GM23338 (cell line): ENCODE results near the gene SH3BP5. TPM values are rescaled to one million over a fixed set of nuclear protein-coding genes. Genes with fewer than 3 reads are reported as not detected.

ENCODE experiments used
- ATAC-seq: fragments of 200-7000 bp; cut with Tn5 transposase; 3 replicates; pipeline ENCODE4 v1.9.1; 2020
- DNase-seq: peaks from one replicate; pipeline ENCODE4 v3.0.0-alpha.2; 2015; ENCODE audit warnings: low spot score
- H2AFZ ChIP-seq: fragments of 200-600 bp; sonication (generic); 2 replicates; pipeline ENCODE4 v1.8.0; 2016; ENCODE audit warnings: antibody characterized with exemption, mild to moderate bottlenecking, moderate library complexity
- H3F3A ChIP-seq: fragments of 200-600 bp; sonication (generic); replicated peaks from 2 replicates; pipeline ENCODE4 v1.8.0; 2017; ENCODE audit warnings: antibody characterized with exemption, mixed run types, low read depth
- H3K27ac ChIP-seq: fragments of 200-600 bp; sonication (generic); 2 replicates; pipeline ENCODE4 v1.6.1; 2016; ENCODE audit warnings: low read depth
- H3K27me3 ChIP-seq: fragments of 200-600 bp; sonication (generic); 2 replicates; pipeline ENCODE4 v1.8.0; 2016; ENCODE audit warnings: mild to moderate bottlenecking, mixed run types, moderate library complexity; ENCODE audit not compliant: insufficient read depth
- H3K36me3 ChIP-seq: fragments of 200-600 bp; sonication (generic); 2 replicates; pipeline ENCODE4 v1.8.0; 2016; ENCODE audit warnings: mild to moderate bottlenecking; ENCODE audit not compliant: insufficient read depth
- H3K4me1 ChIP-seq: fragments of 200-600 bp; sonication (generic); 2 replicates; pipeline ENCODE4 v1.8.0; 2016; ENCODE audit warnings: mild to moderate bottlenecking, moderate library complexity; ENCODE audit not compliant: insufficient read depth
- H3K4me2 ChIP-seq: fragments of 200-600 bp; sonication (generic); 2 replicates; pipeline ENCODE4 v1.7.1; 2017; ENCODE audit warnings: mixed run types
- H3K4me3 ChIP-seq: fragments of 200-600 bp; sonication (generic); 2 replicates; pipeline ENCODE4 v1.6.1; 2016; ENCODE audit warnings: mixed run types
- H3K79me2 ChIP-seq: fragments of 200-600 bp; sonication (generic); replicated peaks from 2 replicates; pipeline ENCODE4 v1.8.0; 2017; ENCODE audit warnings: mild to moderate bottlenecking; ENCODE audit not compliant: insufficient read depth
- H3K9me2 ChIP-seq: fragments of 200-600 bp; sonication (generic); 2 replicates; pipeline ENCODE4 v1.8.0; 2017; ENCODE audit not compliant: insufficient read depth
- H4K20me1 ChIP-seq: fragments of 200-600 bp; sonication (generic); replicated peaks from 2 replicates; pipeline ENCODE4 v1.8.0; 2017; ENCODE audit warnings: mild to moderate bottlenecking; ENCODE audit not compliant: insufficient read depth
- H3K27ac Mint-ChIP-seq: 2 replicates; pipeline ENCODE4 v1.8.0; 2020; ENCODE audit warnings: inconsistent platforms, mild to moderate bottlenecking, moderate library complexity, mixed read lengths
- H3K27me3 Mint-ChIP-seq: 3 replicates; pipeline ENCODE4 v1.8.0; 2022; ENCODE audit warnings: low read depth, mild to moderate bottlenecking, moderate library complexity, mixed read lengths, inconsistent platforms; ENCODE audit not compliant: insufficient read depth, poor library complexity
- H3K36me3 Mint-ChIP-seq: 3 replicates; pipeline ENCODE4 v1.8.0; 2021; ENCODE audit warnings: low read depth, mild to moderate bottlenecking, inconsistent platforms, moderate library complexity, mixed read lengths
- H3K4me1 Mint-ChIP-seq: 3 replicates; pipeline ENCODE4 v1.8.0; 2020; ENCODE audit warnings: mild to moderate bottlenecking, inconsistent platforms, mixed read lengths
- H3K4me3 Mint-ChIP-seq: 3 replicates; pipeline ENCODE4 v1.8.0; 2021; ENCODE audit warnings: moderate library complexity, mild to moderate bottlenecking, inconsistent platforms, mixed read lengths
- H3K9me3 Mint-ChIP-seq: 3 replicates; pipeline ENCODE4 v1.8.0; 2020; ENCODE audit warnings: moderate library complexity, mild to moderate bottlenecking, inconsistent platforms, mixed read lengths
- CREB1 ChIP-seq: fragments of 250-450 bp; sonication (Bioruptor Pico); IDR thresholded peaks from 2 replicates; pipeline ENCODE4 v1.5.0; 2020; ENCODE audit warnings: low read depth, mild to moderate bottlenecking, moderate library complexity
- CTCF ChIP-seq, 2 experiments: fragments of 200-600 bp in 1 of 2; sonication (generic) in 1 of 2; conservative IDR thresholded peaks; 2 replicates each; pipeline versions ENCODE4 v1.5.1 to v1.6.1; 2016 to 2017; ENCODE audit warnings: antibody characterized with exemption in 2 of 2, low read depth in 2 of 2, mild to moderate bottlenecking in 2 of 2, moderate library complexity in 1 of 2
- ETS1 ChIP-seq: IDR thresholded peaks from 2 replicates; pipeline ENCODE4 v1.6.1; 2016; ENCODE audit warnings: antibody characterized with exemption
- EZH2phosphoT487 ChIP-seq: fragments of 200-600 bp; sonication (generic); IDR thresholded peaks from one replicate; pipeline ENCODE4 v1.8.1; 2018; ENCODE audit warnings: antibody characterized with exemption; ENCODE audit not compliant: unreplicated experiment
- REST ChIP-seq: IDR thresholded peaks from one replicate; pipeline ENCODE4 v1.6.1; 2018; ENCODE audit warnings: antibody characterized with exemption; ENCODE audit not compliant: unreplicated experiment
- STAT1 ChIP-seq: IDR thresholded peaks from one replicate; pipeline ENCODE4 v1.6.1; 2016; ENCODE audit warnings: antibody characterized with exemption; ENCODE audit not compliant: unreplicated experiment
- ZNF114 ChIP-seq: fragments of 250-450 bp; sonication (Bioruptor Pico); IDR thresholded peaks from 2 replicates; pipeline ENCODE4 v1.5.0; 2020; ENCODE audit warnings: mild to moderate bottlenecking, moderate library complexity
- ZNF331 ChIP-seq: fragments of 250-450 bp; sonication (Bioruptor Pico); IDR thresholded peaks from 2 replicates; pipeline ENCODE4 v1.5.0; 2020; ENCODE audit warnings: low read depth, mild to moderate bottlenecking, moderate library complexity
- ZNF462 ChIP-seq: fragments of 250-450 bp; sonication (Bioruptor Pico); IDR thresholded peaks from 2 replicates; pipeline ENCODE4 v1.5.0; 2020; ENCODE audit warnings: mild to moderate bottlenecking, moderate library complexity
- polyA plus RNA-seq: library from polyadenylated mRNA; unstranded; fragments of >200 nt; fragmentation: Nextera tagmentation; extraction: Ambion mirVana; gene quantifications from 2 replicates; pipeline ENCODE4 v1.2.1, GENCODE V29; 2016
- total RNA-seq: library from RNA; depleted of rRNA; stranded (reverse); fragments of >200 nt; shearing (Covaris generic); gene quantifications from 2 replicates; pipeline ENCODE4 v1.2.3, GENCODE V29; 2014

Gene SH3BP5
- total and polyA plus RNA-seq, 2 experiments from 2014 or later, result 5.8 to 9.1 TPM

- TF ChIP-seq EZH2phosphoT487 (no peak), ZNF331 (no peak), ZNF114 (no peak), REST (no peak), STAT1 (no peak), CTCF (conservative IDR thresholded peaks at IDR 0.05; ENCODE audit: low read depth in 2 of 2) (no peak), CREB1 (CRISPR knock-in tag) (no peak), ETS1 (no peak)
Measured at GRCh38 chr3:15260531-15260930, 71.9 kb downstream of the SH3BP5 start (continued).

GRCh38 chr3:15258720-15259119, 73.7 kb downstream of the SH3BP5 start:
- Histone ChIP-seq H3K79me2 (no peaks in the 10 kb centered on the region), H3K27ac (no peak overlapping the region), H3K4me3 (no peak overlapping the region), H3K9me2 (peaks cover 3% of the 10 kb centered on the region; the same call in 1 of the 2 replicates), H2AFZ (no peak overlapping the region), H3K36me3 (peaks cover 12% of the 10 kb centered on the region; the same call in 1 of the 2 replicates), H4K20me1 (no peaks in the 10 kb centered on the region), H3K4me1 (no peaks in the 10 kb centered on the region), H3F3A (no peaks in the 10 kb centered on the region), H3K4me2 (no peak overlapping the region), H3K27me3 (no peaks in the 10 kb centered on the region)
- DNase-seq (no peak), ATAC-seq (no peak)
- Mint-ChIP-seq H3K4me1 (no peaks in the 10 kb centered on the region), H3K36me3 (peaks cover 25% of the 10 kb centered on the region), H3K4me3 (no peak overlapping the region), H3K27ac (no peak overlapping the region), H3K27me3 (peaks cover 5% of the 10 kb centered on the region), H3K9me3 (no peaks in the 10 kb centered on the region)
- TF ChIP-seq ZNF462 (no peak), REST (no peak)
